PC-3 (cell line): Measurements from ENCODE around the gene DKKL1.

Experiments used
- CTCF ChIP-seq: fragments of 300-600 bp; sonication (generic); conservative IDR thresholded peaks from 2 replicates; pipeline ENCODE4 v1.5.1; 2017; ENCODE audit warnings: antibody characterized with exemption, low read depth, mild to moderate bottlenecking, low read length
- EZH2phosphoT487 ChIP-seq: fragments of 300-600 bp; sonication (generic); IDR thresholded peaks from 2 replicates; pipeline ENCODE4 v1.6.1; 2018; ENCODE audit warnings: mild to moderate bottlenecking, antibody characterized with exemption, low read length, borderline replicate concordance

DNA sequence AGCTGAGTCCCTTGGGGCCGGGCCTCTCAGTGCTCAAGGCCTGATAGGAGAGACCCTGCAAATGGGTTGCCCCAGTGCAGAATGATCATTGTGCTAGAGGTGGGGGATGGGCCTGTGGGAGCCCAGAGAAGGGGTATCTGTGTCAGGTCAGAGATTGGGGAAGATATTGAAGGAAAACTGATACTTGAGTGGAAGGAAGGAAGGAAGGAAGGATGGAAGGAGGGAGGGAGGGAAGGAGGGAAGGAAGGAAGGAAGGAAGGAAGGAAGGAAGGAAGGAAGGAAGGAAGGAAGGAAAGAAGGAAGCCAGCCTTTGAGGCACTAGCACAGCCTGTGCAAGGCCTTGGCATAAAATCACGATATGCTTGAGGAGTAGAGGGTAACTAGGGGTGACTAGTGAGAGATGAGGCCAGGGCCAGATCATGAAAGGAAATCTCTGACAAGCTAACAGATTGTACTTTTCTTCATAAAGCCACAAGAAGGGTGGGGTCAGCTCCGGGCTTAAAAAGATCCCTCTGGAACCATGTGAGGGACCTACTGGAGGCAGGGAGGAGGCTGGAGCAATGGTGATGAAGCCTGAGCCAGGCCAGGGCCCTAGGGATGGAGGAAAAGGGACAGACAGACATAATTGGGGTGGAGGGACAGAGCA, 48.1 kb downstream of the DKKL1 start:
- TF ChIP-seq CTCF (no peak), EZH2phosphoT487 (no peak)
